ENCODE results near the gene CDC123. TPM values are rescaled to one million over a fixed set of nuclear protein-coding genes. Genes with fewer than 3 reads are reported as not detected.
"Not testable (repeated sequence)": the region's sequence is repeated elsewhere in the genome, so short reads cannot be mapped to it uniquely, and the experiment has no call there.

The CDC123 gene, protein sequence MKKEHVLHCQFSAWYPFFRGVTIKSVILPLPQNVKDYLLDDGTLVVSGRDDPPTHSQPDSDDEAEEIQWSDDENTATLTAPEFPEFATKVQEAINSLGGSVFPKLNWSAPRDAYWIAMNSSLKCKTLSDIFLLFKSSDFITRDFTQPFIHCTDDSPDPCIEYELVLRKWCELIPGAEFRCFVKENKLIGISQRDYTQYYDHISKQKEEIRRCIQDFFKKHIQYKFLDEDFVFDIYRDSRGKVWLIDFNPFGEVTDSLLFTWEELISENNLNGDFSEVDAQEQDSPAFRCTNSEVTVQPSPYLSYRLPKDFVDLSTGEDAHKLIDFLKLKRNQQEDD
- 164 and 191 TPM in 2 replicates for total RNA-seq (2014; rRNA removed; shearing (Covaris generic); ENCODE audit: low replicate concordance)

GRCh38 chr10:12195603-12196506 is at the start of gene CDC123, which contains the start of gene NUDT5:
Gene CDC123, plus strand, starts transcription at chr10:12196188. Its CDS starts 58 bp downstream, at chr10:12196246.
Gene NUDT5, minus strand, starts transcription at chr10:12195891. Its CDS starts 9,600 bp downstream, at chr10:12186291.
- DNase-seq (ENCODE audit: low read depth): peak; percentile 96
- in situ Hi-C loops (cut with HindIII; ENCODE audit: low pct_unique_long_range_greater_than_20kb, low sequenced_read_pairs): no loop called here

- no peak for DNase-seq (ENCODE audit: low read depth)
- in situ Hi-C loops (cut with HindIII; ENCODE audit: low pct_unique_long_range_greater_than_20kb, low sequenced_read_pairs): no loop called here
Observed at GRCh38 chr10:12150163-12150562, 45.8 kb upstream of the CDC123 start.

- no peak for DNase-seq (ENCODE audit: low read depth)
- in situ Hi-C loops (cut with HindIII; ENCODE audit: low pct_unique_long_range_greater_than_20kb, low sequenced_read_pairs): no loop called here
Observed at GRCh38 chr10:12154516-12154915, 41.5 kb upstream of the CDC123 start.

- in situ Hi-C loops (cut with HindIII; ENCODE audit: low pct_unique_long_range_greater_than_20kb, low sequenced_read_pairs): no loop called here
- no peak for DNase-seq (ENCODE audit: low read depth)
Observed at GRCh38 chr10:12156367-12157123, 39.4 kb upstream of the CDC123 start.

DNA sequence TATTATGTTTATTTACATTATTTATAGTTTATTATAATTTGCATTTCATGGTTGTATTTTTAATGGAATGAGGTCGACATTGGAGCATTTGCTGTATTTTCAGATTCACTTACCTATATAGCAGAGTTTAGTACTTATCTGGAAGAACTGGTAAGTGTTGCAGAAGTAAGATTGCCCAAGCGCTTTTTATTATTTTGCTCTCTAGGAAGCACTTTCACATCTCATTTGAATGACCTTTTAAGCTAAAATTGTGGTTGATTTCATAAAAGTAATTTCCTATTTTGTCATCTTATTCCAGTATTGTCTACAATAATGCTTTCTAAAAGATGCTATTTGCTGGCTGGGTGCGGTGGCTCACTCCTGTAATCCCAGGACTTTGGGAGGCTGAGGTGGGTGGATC is 37.9 kb upstream of the CDC123 start:
- in situ Hi-C loops (cut with HindIII; ENCODE audit: low pct_unique_long_range_greater_than_20kb, low sequenced_read_pairs): no loop called here
- DNase-seq (ENCODE audit: low read depth): no peak

DNA sequence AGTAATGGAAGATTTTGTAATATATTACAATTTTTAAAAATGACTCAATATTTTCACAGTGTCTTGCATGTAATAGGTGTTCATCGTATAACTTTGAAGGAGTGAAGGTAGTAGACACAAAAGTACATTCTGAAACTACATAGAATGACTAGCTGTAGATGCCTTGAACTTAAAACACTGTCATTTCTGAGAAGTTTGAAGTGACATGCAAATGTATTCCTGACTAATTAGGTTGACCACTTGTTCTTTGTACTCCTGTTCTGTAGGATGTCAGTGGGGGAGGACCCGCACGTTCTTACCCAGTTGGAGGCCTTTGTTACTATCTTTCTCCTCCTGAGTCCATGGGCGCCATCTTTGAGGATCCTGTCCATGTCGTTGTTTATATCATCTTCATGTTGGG is 35.3 kb upstream of the CDC123 start:
- DNase-seq (ENCODE audit: low read depth): no peak
- in situ Hi-C loops (cut with HindIII; ENCODE audit: low pct_unique_long_range_greater_than_20kb, low sequenced_read_pairs): no loop called here

- in situ Hi-C loops (cut with HindIII; ENCODE audit: low pct_unique_long_range_greater_than_20kb, low sequenced_read_pairs): no loop called here
Observed at GRCh38 chr10:12162927-12163326, 33.1 kb upstream of the CDC123 start.

GRCh38 chr10:12164085-12164484 is 31.9 kb upstream of the CDC123 start:
- in situ Hi-C loops (cut with HindIII; ENCODE audit: low pct_unique_long_range_greater_than_20kb, low sequenced_read_pairs): no loop called here
- no peak for DNase-seq (ENCODE audit: low read depth)

More at GRCh38 chr10:12162927-12163326, 33.1 kb upstream of the CDC123 start:
- no peak for DNase-seq (ENCODE audit: low read depth)

- in situ Hi-C loops (cut with HindIII; ENCODE audit: low pct_unique_long_range_greater_than_20kb, low sequenced_read_pairs): no loop called here
- no peak for DNase-seq (ENCODE audit: low read depth)
Observed at GRCh38 chr10:12165036-12165435, 31.0 kb upstream of the CDC123 start.

DNA sequence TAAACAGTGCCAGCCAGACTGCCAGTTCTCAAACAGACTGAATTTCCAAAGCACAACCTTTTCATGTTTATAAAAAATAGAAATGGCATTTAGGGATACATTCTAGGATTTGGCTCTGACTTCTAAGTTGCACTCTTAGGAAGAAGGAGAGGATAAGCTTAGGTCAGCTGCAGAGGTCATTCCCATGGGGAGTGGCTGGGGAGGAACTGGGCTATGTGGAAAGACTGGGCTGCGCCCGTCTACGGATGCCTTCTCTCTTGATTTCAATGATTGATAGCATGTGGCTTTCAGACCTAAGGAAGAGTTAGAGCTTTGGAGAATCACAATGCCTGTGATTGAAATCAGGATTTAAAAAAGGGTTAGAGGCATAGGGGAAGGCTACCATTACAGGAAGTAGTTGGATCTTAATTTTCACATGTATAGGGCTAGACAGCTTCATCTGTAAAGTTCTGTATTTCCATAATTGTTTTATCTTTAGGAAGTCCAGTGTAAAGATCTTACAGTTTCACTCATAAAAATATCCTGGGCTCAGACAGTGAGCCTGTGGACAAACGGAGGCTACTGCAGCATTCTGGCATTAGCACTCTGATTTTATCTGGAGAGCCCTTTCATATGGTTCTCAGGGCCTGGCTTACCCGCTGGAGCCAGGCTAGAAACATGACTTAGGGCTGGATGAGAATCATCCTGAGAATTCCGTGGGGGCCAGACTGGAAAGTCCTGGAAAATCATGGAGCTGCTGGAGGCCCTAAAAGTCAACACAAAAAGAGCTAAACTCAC is 29.8 kb upstream of the CDC123 start:
- DNase-seq (ENCODE audit: low read depth): no peak
- in situ Hi-C loops (cut with HindIII; ENCODE audit: low pct_unique_long_range_greater_than_20kb, low sequenced_read_pairs): no loop called here

DNA sequence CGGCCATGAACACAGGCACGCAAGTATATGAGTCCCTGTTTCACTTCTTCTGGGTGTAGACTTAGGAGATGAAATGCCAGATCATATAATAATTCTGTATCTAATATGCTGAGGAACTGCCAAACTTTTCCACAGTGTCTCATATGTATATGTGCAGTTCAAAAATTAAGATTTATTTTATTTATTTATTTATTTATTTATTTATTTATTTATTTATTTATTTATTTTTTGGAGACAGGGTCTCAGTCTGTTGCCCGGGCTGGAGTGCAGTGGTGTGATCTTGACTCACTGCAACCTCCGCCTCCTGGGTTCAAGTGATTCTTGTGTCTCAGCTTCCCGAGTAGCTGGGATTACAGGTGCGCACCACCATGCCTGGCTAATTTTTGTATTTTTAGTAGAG is 24.5 kb upstream of the CDC123 start:
- in situ Hi-C loops (cut with HindIII; ENCODE audit: low pct_unique_long_range_greater_than_20kb, low sequenced_read_pairs); DNase-seq (ENCODE audit: low read depth): not testable (repeated sequence)

DNA sequence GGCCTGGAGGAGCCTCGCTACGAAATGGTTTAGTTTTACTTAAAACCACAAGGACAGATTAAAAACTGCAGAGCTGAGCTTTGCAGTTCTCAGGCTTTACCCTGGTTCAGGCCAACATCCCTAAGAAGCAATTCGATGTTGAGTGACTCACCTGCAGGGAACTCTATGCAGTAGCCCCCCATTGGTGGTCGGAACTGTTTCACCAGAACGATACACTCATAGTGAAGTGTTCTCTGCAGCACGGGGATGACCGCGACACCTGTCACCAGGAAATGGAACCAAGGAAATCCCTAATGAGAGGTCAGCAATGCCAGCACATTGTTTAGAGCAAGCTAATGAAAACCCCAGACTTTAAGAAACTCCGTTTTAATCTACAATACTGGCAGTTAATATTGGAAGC is 18.3 kb upstream of the CDC123 start:
- in situ Hi-C loops (cut with HindIII; ENCODE audit: low pct_unique_long_range_greater_than_20kb, low sequenced_read_pairs): no loop called here
- DNase-seq (ENCODE audit: low read depth): no peak

DNA sequence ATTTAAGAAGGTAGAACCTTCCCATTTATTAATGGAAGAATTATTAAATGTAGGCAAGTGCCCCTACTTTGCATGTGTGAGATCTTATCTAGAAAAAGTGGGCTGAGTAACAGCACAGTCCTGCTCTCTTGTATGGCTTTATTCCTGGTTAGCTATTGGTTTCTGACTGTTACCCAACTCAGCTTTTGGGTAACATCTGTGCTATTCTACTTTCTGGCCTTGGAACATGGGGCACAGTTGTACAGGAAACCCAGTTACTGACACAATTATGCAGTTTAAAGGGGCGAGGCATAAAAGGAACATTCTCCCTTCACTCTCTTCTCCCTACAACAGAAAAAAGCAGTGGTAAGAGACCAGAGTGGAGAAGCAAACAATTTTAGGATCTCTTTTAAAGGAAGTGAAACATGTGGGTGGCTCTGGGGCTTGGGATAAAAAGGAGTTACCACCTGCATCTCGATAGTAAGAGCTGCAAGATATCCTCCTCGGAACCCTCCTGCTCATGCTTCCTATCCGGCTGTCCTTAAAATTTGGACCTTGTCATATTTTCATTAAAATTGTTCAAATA is 16.3 kb upstream of the CDC123 start:
- no peak for DNase-seq (ENCODE audit: low read depth)
- in situ Hi-C loops (cut with HindIII; ENCODE audit: low pct_unique_long_range_greater_than_20kb, low sequenced_read_pairs): no loop called here

DNA sequence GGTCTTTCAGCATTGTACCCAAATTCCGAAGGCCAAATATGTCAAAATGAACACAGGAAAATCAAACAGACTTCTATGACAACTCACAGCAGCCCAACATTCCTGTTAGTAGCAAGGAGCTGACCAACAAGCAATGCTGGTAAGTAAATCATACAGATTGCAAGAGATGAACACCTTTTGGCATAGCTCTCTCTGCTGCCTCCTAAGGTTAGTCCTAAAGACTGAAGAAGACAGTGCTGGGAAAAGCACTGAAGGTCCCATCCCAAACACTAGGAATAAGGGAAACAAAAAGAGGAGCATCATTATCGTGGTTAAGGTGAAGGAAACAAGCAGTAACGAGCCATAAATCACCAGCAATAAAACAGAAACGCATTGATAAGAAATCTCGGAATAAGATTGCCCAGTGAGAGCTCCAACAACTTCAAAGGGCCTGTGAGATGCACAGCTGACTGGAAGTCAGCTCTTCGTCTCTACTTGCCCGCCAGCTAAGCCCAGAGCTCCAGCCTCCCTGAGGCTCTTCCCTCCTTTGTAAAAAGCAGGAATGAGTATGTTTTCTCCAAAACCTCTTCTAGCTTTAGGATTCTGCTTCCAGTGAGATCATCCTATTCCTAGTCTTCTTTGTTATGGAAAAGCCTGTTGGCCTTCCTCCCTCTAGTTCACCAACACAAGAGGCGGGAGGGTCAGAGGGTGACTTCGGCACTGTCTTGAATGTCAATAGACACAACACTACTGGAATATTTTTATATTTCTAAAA is 15.6 kb upstream of the CDC123 start:
- in situ Hi-C loops (cut with HindIII; ENCODE audit: low pct_unique_long_range_greater_than_20kb, low sequenced_read_pairs): no loop called here
- no peak for DNase-seq (ENCODE audit: low read depth)

DNA sequence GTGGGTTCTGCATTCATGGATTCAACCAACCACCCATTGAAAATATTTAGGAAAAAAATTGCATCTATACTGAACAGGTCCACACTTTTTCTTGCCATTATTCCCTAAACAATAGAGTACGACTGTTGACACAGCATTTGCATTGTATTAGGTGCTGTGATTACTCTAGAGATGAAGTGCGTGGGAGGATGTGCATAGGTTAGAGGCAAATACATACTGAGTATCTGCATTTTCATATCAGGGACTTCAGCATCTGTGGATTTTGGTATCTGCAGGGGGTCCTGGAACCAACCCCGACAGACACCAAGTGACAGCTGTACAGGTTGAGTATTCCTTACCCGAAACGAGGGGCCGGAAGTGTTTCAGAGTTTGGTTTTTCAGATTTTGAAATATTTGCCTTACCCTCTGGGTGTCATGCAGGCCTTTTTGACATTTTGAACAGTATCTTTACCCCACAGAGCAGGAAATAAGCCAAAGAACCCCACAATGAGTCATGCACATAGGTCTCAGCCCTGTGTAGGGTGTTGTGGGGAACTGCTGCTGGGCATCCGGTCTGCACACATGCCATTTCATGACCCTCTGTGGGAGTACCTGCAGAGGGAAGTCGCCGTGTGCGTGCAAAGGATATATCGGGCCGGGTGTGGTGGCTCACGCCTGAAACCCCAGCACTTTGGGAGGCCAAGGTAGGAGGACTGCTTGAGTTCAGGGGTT is 14.8 kb upstream of the CDC123 start:
- no peak for DNase-seq (ENCODE audit: low read depth)

DNA sequence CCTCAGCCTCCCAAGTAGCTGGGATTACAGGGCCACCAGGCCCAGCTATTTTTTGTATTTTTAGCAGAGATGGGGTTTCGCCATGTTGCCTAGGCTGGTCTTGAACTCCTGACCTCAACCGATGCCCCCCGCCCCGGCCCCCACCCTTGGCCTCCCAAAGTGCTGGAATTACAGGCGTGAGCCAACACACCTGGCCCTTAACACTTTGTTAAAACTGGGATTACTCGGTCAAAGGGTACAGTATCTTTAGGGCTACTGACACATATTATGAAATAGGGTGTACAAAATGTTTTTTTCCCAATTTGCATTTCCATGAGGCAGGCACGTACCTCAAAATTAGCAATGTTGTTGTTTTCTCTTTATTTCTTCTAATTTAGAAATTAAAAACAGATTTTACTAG is 11.8 kb upstream of the CDC123 start:
- in situ Hi-C loops (cut with HindIII; ENCODE audit: low pct_unique_long_range_greater_than_20kb, low sequenced_read_pairs): no loop called here
- DNase-seq (ENCODE audit: low read depth): no peak

More for the DNA sequence above, 14.8 kb upstream of the CDC123 start:
- in situ Hi-C loops (cut with HindIII; ENCODE audit: low pct_unique_long_range_greater_than_20kb, low sequenced_read_pairs): no loop called here
